Spleen (tissue), 11 donors: ENCODE data around the gene COL4A2. TPM values are rescaled to one million over a fixed set of nuclear protein-coding genes. Genes with fewer than 3 reads are reported as not detected.

ENCODE experiments used
- DNase-seq: peaks from one replicate; pipeline ENCODE4 v3.0.0-alpha.2; 2020
- H3K27ac ChIP-seq, 8 donors: fragments of 200-600 bp; sonication (generic) in 7 of 8; 1 replicate in 4 of 8; 2 replicates in 4 of 8; pipeline versions ENCODE4 v1.5.0 to v1.8.0; 2016 to 2021; ENCODE audit warnings: inconsistent platforms in 4 of 8, mild to moderate bottlenecking in 4 of 8, moderate library complexity in 1 of 8
- H3K27me3 ChIP-seq, 7 donors: fragments of 200-600 bp; sonication (generic) in 6 of 7; replicated peaks in 1 of 7; 1 replicate in 4 of 7; 2 replicates in 3 of 7; pipeline versions ENCODE4 v1.5.0 to v1.8.0; 2016 to 2021; ENCODE audit warnings: inconsistent platforms in 3 of 7, mild to moderate bottlenecking in 1 of 7
- H3K36me3 ChIP-seq, 6 donors: fragments of 200-600 bp; sonication (generic) in 5 of 6; 1 replicate in 4 of 6; 2 replicates in 2 of 6; pipeline versions ENCODE4 v1.5.0 to v1.8.0; 2016 to 2021; ENCODE audit warnings: inconsistent platforms in 2 of 6
- H3K4me1 ChIP-seq, 6 donors: fragments of 200-600 bp; sonication (generic) in 5 of 6; 1 replicate in 3 of 6; 2 replicates in 3 of 6; pipeline versions ENCODE4 v1.5.0 to v1.8.0; 2016 to 2021; ENCODE audit warnings: inconsistent platforms in 3 of 6
- H3K4me3 ChIP-seq, 8 donors: fragments of 200-600 bp; sonication (generic) in 7 of 8; 1 replicate in 4 of 8; 2 replicates in 4 of 8; pipeline versions ENCODE4 v1.5.0 to v1.8.0; 2016 to 2021; ENCODE audit warnings: inconsistent platforms in 4 of 8, mild to moderate bottlenecking in 4 of 8, moderate library complexity in 2 of 8
- H3K9me3 ChIP-seq, 8 donors: fragments of 200-600 bp; sonication (generic) in 7 of 8; 1 replicate in 4 of 8; 2 replicates in 4 of 8; pipeline versions ENCODE4 v1.5.0 to v1.8.0; 2016 to 2021; ENCODE audit warnings: inconsistent platforms in 4 of 8
- POLR2A ChIP-seq, 3 donors: fragments of 450-650 bp; IDR thresholded peaks; one replicate each; pipeline ENCODE4 v1.5.1; 2017; ENCODE audit warnings: antibody characterized with exemption in 3 of 3, mild to moderate bottlenecking in 1 of 3
- POLR2AphosphoS5 ChIP-seq, 3 donors: sonication (generic); formaldehyde crosslinking; IDR thresholded peaks; one replicate each; pipeline ENCODE4 v1.5.1; 2017; ENCODE audit warnings: antibody characterized with exemption in 3 of 3
- WGBS, 5 donors: extraction: QIAGEN DNeasy Blood & Tissue Kit in 3 of 5; methylation state at CpG; one replicate each; pipeline versions ENCODE4 v1.1.5 to v1.1.7; 2013 to 2018; 5-methylcytosine and 5-hydroxymethylcytosine counted together
- intact Hi-C: fragments of 100-400 bp; cut with DNase I; formaldehyde crosslinking; loops from one replicate; pipeline ENCODE4 v1.15.0; 2023; ENCODE audit warnings: low total_unique reads
- polyA plus RNA-seq, 3 donors: library from polyadenylated mRNA; stranded (reverse); fragments of 200-250 nt; gene quantifications; one replicate each; pipeline ENCODE4 v1.2.1, GENCODE V29; 2013
- total RNA-seq, 7 donors: library from RNA; depleted of rRNA in 3 of 7; stranded (reverse); fragments of >200 nt in 3 of 7; fragmentation: NEBNext Ultra II Directional in 4 of 7; extraction: Animal tissue kit (Norgen Biotek cat#: 25700) in 4 of 7; gene quantifications; one replicate each; pipeline versions ENCODE4 v1.1.0 to v1.2.1, GENCODE V29; 2016 to 2021
- TF ChIP-seq, protein P1 (sequence below), 11 experiments: fragments of 200-600 bp in 7 of 11; fragments of 450-650 bp in 4 of 11; sonication (generic) in 4 of 11; IDR thresholded peaks in 8 of 11; conservative IDR thresholded peaks in 3 of 11; 1 replicate in 7 of 11; 2 replicates in 4 of 11; pipeline versions ENCODE4 v1.4.0 to v1.8.0; 2016 to 2021; ENCODE audit warnings: antibody characterized with exemption in 11 of 11, inconsistent platforms in 4 of 11, mild to moderate bottlenecking in 1 of 11
- donor health status: healthy with polysubstance abuse.
- donor health status: DM: no; HTN: no; CAD: no; lungs with moderate emphysema.
- donor health status: DM: no; HTN: no; CAD: no.
- donor health status: Bipolar disorder and iron deficiency.
- donor health status: healthy.
- donor health status: DM: no; HTN: no; CAD: no.
- donor health status: DM: yes; HTN: yes; CAD: no.

The COL4A2 gene
- total and polyA plus RNA-seq, 10 donors: 52.6 to 712 (median 337) TPM

DNA sequence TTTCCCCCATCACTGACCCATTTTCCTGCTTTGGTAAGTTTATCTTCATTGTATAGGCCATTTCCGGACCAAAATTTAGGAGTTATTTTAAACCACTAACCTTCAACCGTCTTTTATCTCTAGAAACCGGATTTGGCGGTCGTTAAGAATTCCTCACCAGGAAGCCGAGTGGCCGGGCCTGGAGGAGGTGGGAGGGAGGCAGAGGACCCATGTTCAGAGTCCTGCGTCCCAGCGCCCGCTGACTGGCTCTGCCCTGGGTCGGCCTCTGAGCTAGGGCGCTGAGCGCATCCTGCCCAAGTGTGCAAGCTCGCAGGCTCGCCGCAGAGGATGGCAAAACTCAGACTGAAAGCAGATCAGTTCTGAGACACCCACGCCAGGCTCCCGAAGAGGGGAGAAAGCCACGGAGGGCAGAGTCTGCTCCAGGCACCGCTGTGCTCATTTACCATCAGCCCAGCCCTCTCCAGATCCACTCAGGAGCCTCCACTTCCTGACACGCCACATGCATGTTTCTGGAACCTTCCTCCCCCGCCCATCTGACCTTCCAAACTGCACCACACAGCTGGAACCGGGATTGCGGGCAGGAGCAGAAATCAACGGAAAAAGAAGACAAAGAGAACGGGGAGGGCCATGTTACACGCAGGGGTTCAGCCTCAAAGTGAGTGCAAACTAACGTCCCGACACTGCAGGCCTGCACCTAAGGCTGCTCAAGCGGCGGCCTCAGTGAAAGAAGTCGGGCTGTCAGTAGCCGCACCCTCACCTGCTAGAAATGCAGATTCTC is 8.4 kb upstream of the COL4A2 start:
- 12 to 31% (median 20%) methylated on average over 32 to 33 of the region's 33 CpGs for WGBS, 5 donors
- H3K4me3 ChIP-seq: peak overlapping the region in 3 of 8 donors; percentile 1 to 40 (median 12)

DNA sequence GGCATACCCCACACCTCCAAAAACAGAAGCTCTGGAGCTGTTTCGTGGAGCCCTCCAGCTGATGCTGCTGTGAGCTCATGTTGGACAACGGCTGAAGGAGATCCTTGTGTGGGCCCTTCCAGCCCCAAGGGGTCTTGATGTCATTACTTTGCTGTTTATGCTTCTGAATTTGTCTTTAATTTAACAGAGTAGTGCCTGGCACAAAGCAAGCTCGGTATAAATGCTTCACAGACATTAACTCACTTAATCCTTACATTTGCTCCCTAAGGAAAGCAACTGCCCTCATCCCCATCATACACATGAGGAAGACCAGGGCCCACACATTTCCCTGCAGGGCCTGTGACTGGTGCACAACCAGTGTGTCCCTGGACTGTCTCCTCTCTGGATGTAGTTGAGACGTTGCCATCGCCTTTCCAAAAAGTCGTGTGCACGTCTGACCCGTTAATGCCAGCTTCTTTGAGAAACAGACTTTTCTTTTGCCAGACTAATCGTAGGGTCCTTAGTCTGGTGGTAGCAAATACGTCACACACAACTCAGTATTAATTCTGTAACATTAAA is 7.7 kb upstream of the COL4A2 start:
- H3K4me3 ChIP-seq: peak overlapping the region in 2 of 8 donors; percentile 12 to 40
- 54 to 68% (median 61%) methylated on average over 10 of the region's 10 CpGs for WGBS, 5 donors
- H3K27me3 ChIP-seq: peaks cover 0 to 46% (median 0%) of the 10 kb centered on the region in 7 donors
- H3K9me3 ChIP-seq: no peaks in the 10 kb centered on the region
- peaks cover 4 to 51% (median 26%) of the 10 kb centered on the region in 6 donors for H3K4me1 ChIP-seq
- no peaks in the 10 kb centered on the region for H3K36me3 ChIP-seq
- no peak for DNase-seq
- TF ChIP-seq POLR2AphosphoS5 (IDR thresholded peaks at IDR 0.05) (no peak), POLR2A (IDR thresholded peaks at IDR 0.05) (no peak)
- TF ChIP-seq, protein P1, sequence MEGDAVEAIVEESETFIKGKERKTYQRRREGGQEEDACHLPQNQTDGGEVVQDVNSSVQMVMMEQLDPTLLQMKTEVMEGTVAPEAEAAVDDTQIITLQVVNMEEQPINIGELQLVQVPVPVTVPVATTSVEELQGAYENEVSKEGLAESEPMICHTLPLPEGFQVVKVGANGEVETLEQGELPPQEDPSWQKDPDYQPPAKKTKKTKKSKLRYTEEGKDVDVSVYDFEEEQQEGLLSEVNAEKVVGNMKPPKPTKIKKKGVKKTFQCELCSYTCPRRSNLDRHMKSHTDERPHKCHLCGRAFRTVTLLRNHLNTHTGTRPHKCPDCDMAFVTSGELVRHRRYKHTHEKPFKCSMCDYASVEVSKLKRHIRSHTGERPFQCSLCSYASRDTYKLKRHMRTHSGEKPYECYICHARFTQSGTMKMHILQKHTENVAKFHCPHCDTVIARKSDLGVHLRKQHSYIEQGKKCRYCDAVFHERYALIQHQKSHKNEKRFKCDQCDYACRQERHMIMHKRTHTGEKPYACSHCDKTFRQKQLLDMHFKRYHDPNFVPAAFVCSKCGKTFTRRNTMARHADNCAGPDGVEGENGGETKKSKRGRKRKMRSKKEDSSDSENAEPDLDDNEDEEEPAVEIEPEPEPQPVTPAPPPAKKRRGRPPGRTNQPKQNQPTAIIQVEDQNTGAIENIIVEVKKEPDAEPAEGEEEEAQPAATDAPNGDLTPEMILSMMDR (IDR thresholded peaks at IDR 0.05 in 8 of 11, conservative IDR thresholded peaks at IDR 0.05 in 3 of 11): no peak
- peak overlapping the region; percentile 8 to 84 (median 80) for H3K27ac ChIP-seq
- intact Hi-C loops: no loop called here

More for the DNA sequence above, 8.4 kb upstream of the COL4A2 start:
- no peaks in the 10 kb centered on the region for H3K9me3 ChIP-seq
- DNase-seq: peak; percentile 78
- no peaks in the 10 kb centered on the region for H3K36me3 ChIP-seq
- intact Hi-C loops: no loop called here
- peak overlapping the region; percentile 8 to 84 (median 80) for H3K27ac ChIP-seq
- H3K27me3 ChIP-seq: peaks cover 0 to 39% (median 0%) of the 10 kb centered on the region in 7 donors
- TF ChIP-seq, protein P1 (IDR thresholded peaks at IDR 0.05 in 8 of 11, conservative IDR thresholded peaks at IDR 0.05 in 3 of 11): no peak
- TF ChIP-seq POLR2A (IDR thresholded peaks at IDR 0.05): no peak
- peak; percentile 57 to 84 (median 77) for TF ChIP-seq POLR2AphosphoS5 (IDR thresholded peaks at IDR 0.05)
- H3K4me1 ChIP-seq: peaks cover 5 to 58% (median 31%) of the 10 kb centered on the region in 6 donors

DNA sequence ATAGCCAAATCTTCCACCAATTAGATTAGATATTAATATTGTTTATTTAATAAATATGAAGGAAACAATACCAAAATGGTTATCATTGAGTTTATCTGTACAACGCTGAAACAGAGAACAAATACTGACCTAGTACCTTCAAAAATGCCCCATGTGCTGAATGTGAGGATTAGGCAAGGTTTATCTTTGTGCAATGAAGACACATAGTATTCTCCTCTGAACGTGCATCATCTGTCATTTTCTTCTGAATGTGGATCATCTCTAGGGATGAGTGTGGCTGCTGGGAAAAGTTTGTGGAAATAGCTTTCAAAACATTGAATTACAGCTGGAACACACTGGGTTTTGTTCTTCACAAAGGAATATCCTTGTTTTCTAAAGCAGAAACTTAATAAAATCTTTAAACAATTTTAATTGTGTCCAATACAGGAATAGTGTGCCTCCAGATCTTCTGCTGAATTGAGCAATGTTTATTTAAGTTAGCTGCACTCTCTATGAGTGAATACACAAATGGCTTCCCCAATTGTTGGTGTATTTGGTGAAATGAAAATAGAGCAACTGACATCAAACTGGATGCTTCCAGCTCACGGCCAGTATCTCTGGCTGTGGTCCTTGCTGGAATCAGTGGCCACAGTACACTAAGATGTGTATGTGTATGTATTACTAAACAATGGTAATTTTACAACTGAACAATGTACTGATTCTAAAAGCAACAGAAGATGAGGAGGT is 6.8 kb upstream of the COL4A2 start:
- WGBS, 5 donors: 62 to 77% (median 73%) methylated on average over 3 of the region's 3 CpGs
- intact Hi-C loops: loop anchor here (10.0 kb wide), 1 partner anchor 115 kb away; no protein-coding TSS in a partner anchor
- peak overlapping the region in 3 of 8 donors; percentile 84 to 87 (median 86) for H3K27ac ChIP-seq

More for the DNA sequence above, 6.8 kb upstream of the COL4A2 start:
- Histone ChIP-seq H3K9me3 (no peaks in the 10 kb centered on the region), H3K36me3 (no peaks in the 10 kb centered on the region), H3K4me3 (no peak overlapping the region), H3K27me3 (peaks cover 0 to 55% (median 2%) of the 10 kb centered on the region in 7 donors), H3K4me1 (peaks cover 4 to 45% (median 24%) of the 10 kb centered on the region in 6 donors)
- TF ChIP-seq, protein P1 (IDR thresholded peaks at IDR 0.05 in 8 of 11, conservative IDR thresholded peaks at IDR 0.05 in 3 of 11): no peak
- TF ChIP-seq POLR2AphosphoS5 (IDR thresholded peaks at IDR 0.05) (no peak), POLR2A (IDR thresholded peaks at IDR 0.05) (no peak)
- DNase-seq: no peak
